GM12801 (cell line): Measurements from ENCODE around the gene SRSF4.

Experiments
- TF ChIP-seq, protein P1 (sequence below): IDR thresholded peaks from one replicate; pipeline ENCODE4 v1.5.1; 2011; ENCODE audit warnings: control low read depth; ENCODE audit not compliant: insufficient read length; ENCODE audit errors: extremely low read depth

Gene SRSF4

DNA sequence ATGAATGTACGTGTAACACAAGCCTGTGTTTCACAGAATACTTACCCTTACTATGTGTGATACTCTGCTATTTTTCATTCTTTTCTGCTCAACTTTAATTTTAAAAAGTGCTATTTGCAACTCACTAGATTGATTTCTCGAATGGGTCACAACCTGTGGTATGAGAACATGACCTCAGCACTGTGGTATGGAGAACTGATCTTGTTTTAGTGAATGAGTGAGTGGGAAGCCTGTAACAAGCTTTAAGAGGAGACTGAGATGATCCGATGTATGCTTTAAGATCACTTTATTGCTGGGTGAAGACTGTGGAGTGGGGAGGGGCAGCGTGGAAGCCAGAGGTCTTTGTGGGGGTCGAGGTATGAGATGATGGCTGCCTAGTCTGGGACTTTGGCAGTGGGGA lies 27.5 kb upstream of the SRSF4 start:
- TF ChIP-seq, protein P1, sequence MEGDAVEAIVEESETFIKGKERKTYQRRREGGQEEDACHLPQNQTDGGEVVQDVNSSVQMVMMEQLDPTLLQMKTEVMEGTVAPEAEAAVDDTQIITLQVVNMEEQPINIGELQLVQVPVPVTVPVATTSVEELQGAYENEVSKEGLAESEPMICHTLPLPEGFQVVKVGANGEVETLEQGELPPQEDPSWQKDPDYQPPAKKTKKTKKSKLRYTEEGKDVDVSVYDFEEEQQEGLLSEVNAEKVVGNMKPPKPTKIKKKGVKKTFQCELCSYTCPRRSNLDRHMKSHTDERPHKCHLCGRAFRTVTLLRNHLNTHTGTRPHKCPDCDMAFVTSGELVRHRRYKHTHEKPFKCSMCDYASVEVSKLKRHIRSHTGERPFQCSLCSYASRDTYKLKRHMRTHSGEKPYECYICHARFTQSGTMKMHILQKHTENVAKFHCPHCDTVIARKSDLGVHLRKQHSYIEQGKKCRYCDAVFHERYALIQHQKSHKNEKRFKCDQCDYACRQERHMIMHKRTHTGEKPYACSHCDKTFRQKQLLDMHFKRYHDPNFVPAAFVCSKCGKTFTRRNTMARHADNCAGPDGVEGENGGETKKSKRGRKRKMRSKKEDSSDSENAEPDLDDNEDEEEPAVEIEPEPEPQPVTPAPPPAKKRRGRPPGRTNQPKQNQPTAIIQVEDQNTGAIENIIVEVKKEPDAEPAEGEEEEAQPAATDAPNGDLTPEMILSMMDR, result no peak

DNA sequence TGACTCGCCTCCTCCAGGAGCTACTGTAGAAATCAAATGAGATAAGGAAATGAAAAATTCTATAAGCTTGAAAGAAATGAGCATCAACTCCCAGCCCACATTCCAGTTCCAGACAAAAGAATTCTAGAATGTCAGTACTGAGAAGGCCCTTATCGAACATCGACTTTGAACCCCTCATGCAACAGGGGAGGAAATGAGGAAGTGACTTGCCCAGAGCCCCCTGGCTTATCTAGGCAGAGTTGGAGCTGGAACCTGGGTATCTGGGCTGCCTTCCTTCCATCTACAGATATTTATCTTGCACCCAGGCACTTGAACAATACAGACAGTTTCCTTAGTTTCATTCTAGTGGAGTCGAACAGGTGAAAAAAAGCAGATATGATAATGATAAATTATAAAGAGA lies 26.7 kb upstream of the SRSF4 start:
- TF ChIP-seq, protein P1, result no peak

DNA sequence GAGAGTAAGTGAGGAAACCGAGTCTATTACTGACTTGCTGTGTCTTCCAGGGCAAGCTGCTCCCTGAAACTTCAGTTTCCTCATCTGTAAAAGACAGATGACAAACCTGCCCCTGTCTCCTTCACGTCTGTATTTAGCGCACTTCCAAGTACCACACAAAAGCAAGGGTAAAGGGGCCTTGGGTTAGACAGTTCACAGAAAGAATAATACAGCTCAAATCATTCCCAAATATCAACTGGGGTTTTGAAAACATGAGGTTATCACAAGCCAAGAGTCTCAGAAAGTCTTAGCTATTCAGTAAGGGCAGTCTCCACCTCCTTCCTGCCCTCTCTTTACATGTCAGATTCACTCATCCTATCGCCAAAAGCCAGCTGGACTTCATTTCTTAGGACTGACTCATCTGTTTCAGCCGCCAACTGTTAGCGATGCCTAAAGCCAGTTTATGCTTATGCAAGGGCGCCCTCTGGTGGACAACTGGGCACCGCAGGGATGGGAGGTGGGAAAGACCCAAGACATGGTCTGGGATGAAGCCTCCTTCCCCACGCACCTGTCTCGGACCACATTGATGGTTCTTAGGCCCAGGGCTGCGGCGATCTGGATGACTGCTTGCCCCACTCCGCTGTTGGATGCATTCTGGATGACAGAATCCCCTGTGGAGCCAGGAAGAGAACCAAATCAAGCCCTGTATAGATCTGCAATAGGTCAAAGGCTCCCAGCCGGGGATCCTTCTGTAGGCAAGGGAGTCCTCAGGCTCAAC lies 21.1 kb upstream of the SRSF4 start:
- TF ChIP-seq, protein P1, result peak; percentile 85

DNA sequence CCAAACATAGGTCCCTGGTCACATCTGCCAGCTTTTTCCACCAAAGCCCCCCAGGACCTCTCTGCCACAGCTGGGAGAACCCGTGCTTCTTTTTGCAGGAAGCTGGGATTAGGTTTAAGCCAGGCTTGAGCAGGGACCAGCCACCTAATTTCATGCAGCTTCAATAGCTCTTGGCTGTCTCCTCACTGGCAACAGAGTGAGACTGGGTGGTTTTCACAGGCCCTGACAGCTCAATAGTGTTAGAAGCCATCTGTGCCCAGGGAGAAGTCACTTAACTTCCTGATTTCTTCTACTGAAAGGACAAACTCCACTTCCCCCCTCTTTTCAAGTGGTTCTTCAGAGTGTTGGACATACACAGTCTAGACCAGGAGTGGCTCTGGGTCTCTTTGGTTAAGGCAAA lies 20.4 kb upstream of the SRSF4 start:
- TF ChIP-seq, protein P1, result no peak

DNA sequence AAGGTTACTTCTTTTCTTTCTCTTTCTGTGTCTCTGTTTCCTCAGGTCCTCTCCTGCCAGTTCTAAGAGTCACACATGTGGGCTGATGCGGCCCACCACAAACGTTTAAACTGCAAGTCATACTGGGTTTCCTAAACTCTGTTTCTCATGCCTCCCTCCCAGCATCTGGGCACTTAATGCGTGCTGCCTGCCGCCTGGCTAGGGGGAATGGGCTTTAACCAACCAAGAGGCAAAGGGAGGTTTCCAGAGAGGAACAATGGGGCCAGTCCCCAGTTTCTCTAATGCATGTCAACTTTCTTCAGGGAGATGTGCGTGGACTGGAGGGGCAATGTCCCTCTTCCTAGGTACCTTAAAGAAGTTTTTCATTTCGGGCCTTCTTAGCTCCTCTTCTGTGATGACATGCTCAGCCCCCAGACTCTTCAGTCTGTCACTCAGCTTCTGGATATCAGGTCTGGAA lies 19.9 kb upstream of the SRSF4 start:
- TF ChIP-seq, protein P1, result no peak

DNA sequence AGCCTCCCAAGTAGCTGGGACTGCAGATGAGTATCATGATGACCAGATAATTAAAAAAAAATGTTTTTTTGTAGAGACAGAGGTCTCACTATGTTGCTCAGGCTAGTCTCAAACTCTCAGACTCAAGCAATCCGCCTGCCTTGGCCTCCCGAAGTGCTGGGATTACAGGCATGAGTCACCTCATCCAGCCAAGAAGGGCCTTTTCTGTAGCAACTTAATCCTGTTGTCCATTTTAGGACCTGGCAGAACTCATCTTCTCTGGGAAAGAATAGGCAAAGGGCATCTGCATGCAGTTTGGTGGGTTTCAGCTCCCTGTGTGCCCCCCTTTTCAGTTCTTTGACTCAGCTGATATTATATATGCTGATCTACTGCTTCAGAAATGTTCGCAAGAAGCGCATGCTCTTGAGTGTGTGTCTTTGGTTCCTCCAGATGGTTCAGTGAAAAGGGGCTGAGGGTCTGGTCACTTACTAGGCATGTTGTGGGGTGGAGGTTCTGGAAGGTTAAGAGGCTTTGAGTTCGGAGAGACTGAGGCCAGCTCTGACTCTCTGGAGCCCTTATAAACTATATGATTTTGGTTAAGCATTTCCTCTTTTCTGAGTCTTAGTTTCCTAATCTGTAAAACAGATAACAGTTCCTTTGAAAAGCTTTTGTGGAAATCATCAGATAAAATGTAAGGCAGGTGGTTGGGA lies 19.4 kb upstream of the SRSF4 start:
- TF ChIP-seq, protein P1, result no peak

DNA sequence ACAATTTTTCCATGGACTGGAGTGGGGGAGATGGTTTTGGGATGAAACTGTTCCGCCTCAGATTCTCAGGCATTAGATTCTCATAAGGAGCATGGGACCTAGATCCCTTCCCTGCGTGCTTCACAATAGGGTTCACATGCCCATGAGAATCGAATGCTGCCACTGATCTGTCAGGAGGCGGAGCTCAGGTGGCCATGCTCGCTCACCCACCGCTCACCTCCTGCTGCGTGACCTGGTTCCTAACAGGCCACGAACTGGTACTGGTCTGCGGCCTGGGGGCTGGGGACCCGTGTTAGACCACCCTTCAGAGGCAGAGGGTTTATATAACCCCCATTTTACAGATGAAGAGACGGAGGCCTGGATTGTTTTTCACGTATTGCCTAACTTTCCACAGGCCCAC lies 16.3 kb upstream of the SRSF4 start:
- TF ChIP-seq, protein P1, result no peak
